Liver (tissue), 9 donors: ENCODE data around the gene ATOX1. TPM values are rescaled to one million over a fixed set of nuclear protein-coding genes. Genes with fewer than 3 reads are reported as not detected.

Experiments
- DNase-seq: peaks from one replicate; pipeline ENCODE4 v3.0.0-alpha.2; 2017; ENCODE audit warnings: low spot score
- H3K27ac ChIP-seq, 2 donors: one replicate each; pipeline ENCODE4 v1.7.0; 2013; ENCODE audit warnings: inconsistent platforms in 2 of 2, low read length in 2 of 2, control low read depth in 1 of 2, low read depth in 1 of 2, mild to moderate bottlenecking in 1 of 2
- H3K27me3 ChIP-seq, 4 donors: one replicate each; pipeline versions ENCODE4 v1.6.1 to v1.7.0; 2013; ENCODE audit warnings: low read length in 3 of 4, inconsistent platforms in 1 of 4, mild to moderate bottlenecking in 1 of 4, moderate library complexity in 1 of 4; ENCODE audit not compliant: control insufficient read depth in 4 of 4, insufficient read depth in 4 of 4
- H3K36me3 ChIP-seq, 4 donors: one replicate each; pipeline versions ENCODE4 v1.6.1 to v1.7.0; 2013; ENCODE audit warnings: low read length in 3 of 4, mild to moderate bottlenecking in 3 of 4, low read depth in 1 of 4, moderate library complexity in 1 of 4; ENCODE audit not compliant: control insufficient read depth in 4 of 4, insufficient read depth in 3 of 4
- H3K4me1 ChIP-seq, 4 donors: one replicate each; pipeline versions ENCODE4 v1.6.1 to v1.7.0; 2013; ENCODE audit warnings: low read length in 3 of 4, mild to moderate bottlenecking in 3 of 4, moderate library complexity in 1 of 4; ENCODE audit not compliant: control insufficient read depth in 4 of 4, insufficient read depth in 4 of 4
- H3K4me3 ChIP-seq, 3 donors: one replicate each; pipeline versions ENCODE4 v1.6.1 to v1.7.0; 2013; ENCODE audit warnings: low read length in 3 of 3, control low read depth in 1 of 3, low read depth in 1 of 3, mild to moderate bottlenecking in 1 of 3
- H3K9ac ChIP-seq, 2 donors: one replicate each; pipeline ENCODE4 v1.7.0; 2013; ENCODE audit warnings: low read length in 2 of 2, mild to moderate bottlenecking in 2 of 2, moderate library complexity in 2 of 2, control low read depth in 1 of 2, low read depth in 1 of 2
- H3K9me3 ChIP-seq, 4 donors: one replicate each; pipeline versions ENCODE4 v1.6.1 to v1.7.0; 2013; ENCODE audit warnings: low read length in 3 of 4; ENCODE audit not compliant: control insufficient read depth in 4 of 4
- FOXA1 ChIP-seq: IDR thresholded peaks from 2 replicates; pipeline ENCODE4 v1.6.1; 2016; ENCODE audit warnings: antibody characterized with exemption
- HNF4A ChIP-seq, 2 donors: conservative IDR thresholded peaks; 2 replicates each; pipeline ENCODE4 v1.6.1; 2016; ENCODE audit warnings: antibody characterized with exemption in 2 of 2, mild to moderate bottlenecking in 2 of 2
- HNF4G ChIP-seq: IDR thresholded peaks from 2 replicates; pipeline ENCODE4 v1.6.1; 2016; ENCODE audit warnings: antibody characterized with exemption
- JUND ChIP-seq, 2 donors: IDR thresholded peaks; 2 replicates each; pipeline ENCODE4 v1.6.1; 2016; ENCODE audit warnings: antibody characterized with exemption in 2 of 2
- NR2F2 ChIP-seq: IDR thresholded peaks from 2 replicates; pipeline ENCODE4 v1.6.1; 2016; ENCODE audit warnings: antibody characterized with exemption
- REST ChIP-seq: IDR thresholded peaks from 2 replicates; pipeline ENCODE4 v1.6.1; 2016; ENCODE audit warnings: antibody characterized with exemption, mild to moderate bottlenecking
- RXRA ChIP-seq, 2 donors: IDR thresholded peaks; 2 replicates each; pipeline ENCODE4 v1.6.1; 2017 to 2018; ENCODE audit warnings: antibody characterized with exemption in 2 of 2, mild to moderate bottlenecking in 1 of 2
- SP1 ChIP-seq: IDR thresholded peaks from 2 replicates; pipeline ENCODE4 v1.6.1; 2018; ENCODE audit warnings: antibody characterized with exemption, mild to moderate bottlenecking
- YY1 ChIP-seq: IDR thresholded peaks from 2 replicates; pipeline ENCODE4 v1.6.1; 2016; ENCODE audit warnings: antibody characterized with exemption, mild to moderate bottlenecking
- WGBS: extraction: QIAGEN DNeasy Blood & Tissue Kit; methylation state at CpG from one replicate; pipeline ENCODE4 v1.1.7; 2013; 5-methylcytosine and 5-hydroxymethylcytosine counted together
- polyA plus RNA-seq, 2 donors: library from polyadenylated mRNA; stranded (reverse) in 1 of 2; unstranded in 1 of 2; fragments of 200-250 nt in 1 of 2; fragments of >200 nt in 1 of 2; fragmentation: Nextera tagmentation in 1 of 2; extraction: Ambion mirVana in 1 of 2; gene quantifications; one replicate each; pipeline versions ENCODE4 v1.2.1 to v1.2.3, GENCODE V29; 2013 to 2015
- total RNA-seq, 2 donors: library from RNA; depleted of rRNA; stranded (reverse); fragments of >200 nt; gene quantifications; one replicate each; pipeline ENCODE4 v1.2.3, GENCODE V29; 2014
- TF ChIP-seq, protein P1 (sequence below): fragments of 150-350 bp; IDR thresholded peaks from 2 replicates; pipeline ENCODE4 v1.5.1; 2017; ENCODE audit warnings: improper control_type of control experiment, low read depth, low read length; ENCODE audit not compliant: missing input control
- TF ChIP-seq, protein P2 (sequence below): IDR thresholded peaks from 2 replicates; pipeline ENCODE4 v1.6.1; 2016; ENCODE audit warnings: antibody characterized with exemption
- TF ChIP-seq, protein P3 (sequence below): IDR thresholded peaks from 2 replicates; pipeline ENCODE4 v1.6.1; 2016; ENCODE audit warnings: antibody characterized with exemption
- donor health status: healthy.
- donor health status: healthy.
- donor health status: healthy.
- donor health status: healthy.
- donor health status: healthy.

Gene ATOX1
- total and polyA plus RNA-seq, 4 donors = 25.9 to 307 (median 95.6) TPM

GRCh38 chr5:151764801-151765200 is 6.4 kb upstream of the ATOX1 start:
- no peak overlapping the region for H3K27ac ChIP-seq
- no peak for DNase-seq
- H3K4me3 ChIP-seq = no peak overlapping the region
- H3K27me3 ChIP-seq = no peaks in the 10 kb centered on the region
- H3K36me3 ChIP-seq = no peaks in the 10 kb centered on the region
- H3K9ac ChIP-seq = no peak overlapping the region
- peaks cover 0 to 2% (median under 1%) of the 10 kb centered on the region in 4 donors for H3K4me1 ChIP-seq
- no peaks in the 10 kb centered on the region for H3K9me3 ChIP-seq
- TF ChIP-seq, protein P1, sequence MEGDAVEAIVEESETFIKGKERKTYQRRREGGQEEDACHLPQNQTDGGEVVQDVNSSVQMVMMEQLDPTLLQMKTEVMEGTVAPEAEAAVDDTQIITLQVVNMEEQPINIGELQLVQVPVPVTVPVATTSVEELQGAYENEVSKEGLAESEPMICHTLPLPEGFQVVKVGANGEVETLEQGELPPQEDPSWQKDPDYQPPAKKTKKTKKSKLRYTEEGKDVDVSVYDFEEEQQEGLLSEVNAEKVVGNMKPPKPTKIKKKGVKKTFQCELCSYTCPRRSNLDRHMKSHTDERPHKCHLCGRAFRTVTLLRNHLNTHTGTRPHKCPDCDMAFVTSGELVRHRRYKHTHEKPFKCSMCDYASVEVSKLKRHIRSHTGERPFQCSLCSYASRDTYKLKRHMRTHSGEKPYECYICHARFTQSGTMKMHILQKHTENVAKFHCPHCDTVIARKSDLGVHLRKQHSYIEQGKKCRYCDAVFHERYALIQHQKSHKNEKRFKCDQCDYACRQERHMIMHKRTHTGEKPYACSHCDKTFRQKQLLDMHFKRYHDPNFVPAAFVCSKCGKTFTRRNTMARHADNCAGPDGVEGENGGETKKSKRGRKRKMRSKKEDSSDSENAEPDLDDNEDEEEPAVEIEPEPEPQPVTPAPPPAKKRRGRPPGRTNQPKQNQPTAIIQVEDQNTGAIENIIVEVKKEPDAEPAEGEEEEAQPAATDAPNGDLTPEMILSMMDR = no peak
- TF ChIP-seq HNF4A (conservative IDR thresholded peaks at IDR 0.05) (no peak), FOXA1 (no peak), YY1 (no peak), HNF4G (no peak), NR2F2 (no peak), RXRA (IDR thresholded peaks at IDR 0.05) (no peak), SP1 (no peak), JUND (IDR thresholded peaks at IDR 0.05) (no peak), REST (no peak)
- TF ChIP-seq, protein P2, sequence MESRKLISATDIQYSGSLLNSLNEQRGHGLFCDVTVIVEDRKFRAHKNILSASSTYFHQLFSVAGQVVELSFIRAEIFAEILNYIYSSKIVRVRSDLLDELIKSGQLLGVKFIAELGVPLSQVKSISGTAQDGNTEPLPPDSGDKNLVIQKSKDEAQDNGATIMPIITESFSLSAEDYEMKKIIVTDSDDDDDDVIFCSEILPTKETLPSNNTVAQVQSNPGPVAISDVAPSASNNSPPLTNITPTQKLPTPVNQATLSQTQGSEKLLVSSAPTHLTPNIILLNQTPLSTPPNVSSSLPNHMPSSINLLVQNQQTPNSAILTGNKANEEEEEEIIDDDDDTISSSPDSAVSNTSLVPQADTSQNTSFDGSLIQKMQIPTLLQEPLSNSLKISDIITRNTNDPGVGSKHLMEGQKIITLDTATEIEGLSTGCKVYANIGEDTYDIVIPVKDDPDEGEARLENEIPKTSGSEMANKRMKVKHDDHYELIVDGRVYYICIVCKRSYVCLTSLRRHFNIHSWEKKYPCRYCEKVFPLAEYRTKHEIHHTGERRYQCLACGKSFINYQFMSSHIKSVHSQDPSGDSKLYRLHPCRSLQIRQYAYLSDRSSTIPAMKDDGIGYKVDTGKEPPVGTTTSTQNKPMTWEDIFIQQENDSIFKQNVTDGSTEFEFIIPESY = no peak
- TF ChIP-seq, protein P3, sequence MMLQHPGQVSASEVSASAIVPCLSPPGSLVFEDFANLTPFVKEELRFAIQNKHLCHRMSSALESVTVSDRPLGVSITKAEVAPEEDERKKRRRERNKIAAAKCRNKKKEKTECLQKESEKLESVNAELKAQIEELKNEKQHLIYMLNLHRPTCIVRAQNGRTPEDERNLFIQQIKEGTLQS = no peak

DNA sequence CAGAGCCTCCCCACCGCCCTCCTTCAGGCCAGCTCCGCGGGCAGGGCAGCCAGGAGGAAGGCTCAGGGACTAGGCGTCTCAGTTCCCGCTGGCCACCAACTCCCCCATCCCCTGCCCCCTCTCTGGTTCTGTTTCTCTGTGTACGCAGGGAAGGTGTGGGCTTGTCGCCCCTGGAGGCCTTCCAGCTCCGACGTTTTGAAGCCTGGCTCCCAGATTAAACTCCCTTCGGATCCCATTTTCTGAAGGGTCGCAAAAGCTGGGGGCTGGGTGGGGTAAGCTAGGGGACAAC is 346 bp downstream of the ATOX1 start:
- no peaks in the 10 kb centered on the region for H3K27me3 ChIP-seq
- H3K9me3 ChIP-seq = no peaks in the 10 kb centered on the region
- H3K36me3 ChIP-seq = peaks cover 0 to under 1% (median 0%) of the 10 kb centered on the region in 4 donors
- no peak for DNase-seq
- H3K4me1 ChIP-seq = peaks cover 0 to 46% (median 30%) of the 10 kb centered on the region in 4 donors
- H3K4me3 ChIP-seq = peak overlapping the region; percentile 71 to 84 (median 78)
- TF ChIP-seq JUND (IDR thresholded peaks at IDR 0.05) (peak in 1 of 2 donors; percentile 12), YY1 (no peak)
- peak overlapping the region; percentile 68 to 77 for H3K27ac ChIP-seq
- H3K9ac ChIP-seq = peak overlapping the region; percentile 61 to 80
- under 1% methylated on average over 11 of the region's 11 CpGs for WGBS
